ENCODE results near the gene PHLPP1. TPM values are rescaled to one million over a fixed set of nuclear protein-coding genes. Genes with fewer than 3 reads are reported as not detected.

PHLPP1 gene
- total RNA-seq, 4 donors from 2014 or later: 6.3 to 18.0 (median 10.4) TPM

- no peak for TF ChIP-seq CTCF (IDR thresholded peaks at IDR 0.05)
- ATAC-seq (ENCODE audit: low FRiP score) (no peak), DNase-seq (ENCODE audit: low spot score) (no peak)
Observed at GRCh38 chr18:62957885-62958472, 242.6 kb downstream of the PHLPP1 start.

DNA sequence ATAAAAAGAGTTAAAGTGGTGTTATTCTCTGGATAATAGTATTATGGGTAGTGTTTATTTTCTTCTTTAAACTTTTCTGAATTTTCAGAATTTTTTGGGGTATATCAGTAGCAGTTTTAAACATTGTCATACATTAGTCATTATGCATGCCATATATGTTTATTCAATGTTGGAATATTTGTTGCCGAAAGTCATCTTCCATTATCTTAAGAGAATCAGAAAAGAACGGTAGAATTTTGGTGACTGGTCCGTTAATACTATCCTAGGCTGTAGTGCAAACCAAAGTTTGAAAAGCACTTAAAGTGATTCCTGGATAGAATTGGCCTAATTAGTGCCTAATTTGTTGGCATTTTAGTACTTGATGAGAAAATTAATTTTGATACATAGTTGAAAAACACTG lies 244.1 kb downstream of the PHLPP1 start:
- ATAC-seq (ENCODE audit: low FRiP score) (no peak), DNase-seq (ENCODE audit: low spot score) (no peak)
- TF ChIP-seq CTCF (IDR thresholded peaks at IDR 0.05): no peak

DNA sequence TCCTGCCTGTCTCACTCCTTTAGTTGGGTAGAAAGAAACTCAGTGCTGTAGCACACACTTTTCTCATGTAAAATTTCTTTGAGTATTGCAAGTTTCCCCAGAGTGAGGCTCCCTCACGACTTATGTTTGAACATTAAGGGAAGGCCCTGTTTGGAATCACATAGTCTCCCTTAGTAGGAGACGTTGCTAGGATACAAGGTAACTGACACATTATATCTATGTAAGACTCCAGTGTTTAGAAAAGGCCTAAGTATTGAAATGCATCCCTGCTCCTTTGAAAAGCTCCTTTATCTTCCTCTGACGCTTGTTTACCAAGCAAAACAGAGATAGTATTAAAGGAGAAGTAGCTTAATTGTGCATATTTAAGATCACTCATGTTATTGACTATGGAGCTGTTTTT lies 248.2 kb downstream of the PHLPP1 start:
- no peak for DNase-seq (ENCODE audit: low spot score)
- no peak for TF ChIP-seq CTCF (IDR thresholded peaks at IDR 0.05)
- no peak for ATAC-seq (ENCODE audit: low FRiP score)

GRCh38 chr18:62964432-62964831 lies 249.1 kb downstream of the PHLPP1 start:
- ATAC-seq (ENCODE audit: low FRiP score) (no peak), DNase-seq (ENCODE audit: low spot score) (no peak)
- no peak for TF ChIP-seq CTCF (IDR thresholded peaks at IDR 0.05)

- ATAC-seq (ENCODE audit: low FRiP score): no peak
- no peak for DNase-seq (ENCODE audit: low spot score)
- TF ChIP-seq CTCF (IDR thresholded peaks at IDR 0.05): no peak
Observed at GRCh38 chr18:62967089-62967488, 251.7 kb downstream of the PHLPP1 start.

DNA sequence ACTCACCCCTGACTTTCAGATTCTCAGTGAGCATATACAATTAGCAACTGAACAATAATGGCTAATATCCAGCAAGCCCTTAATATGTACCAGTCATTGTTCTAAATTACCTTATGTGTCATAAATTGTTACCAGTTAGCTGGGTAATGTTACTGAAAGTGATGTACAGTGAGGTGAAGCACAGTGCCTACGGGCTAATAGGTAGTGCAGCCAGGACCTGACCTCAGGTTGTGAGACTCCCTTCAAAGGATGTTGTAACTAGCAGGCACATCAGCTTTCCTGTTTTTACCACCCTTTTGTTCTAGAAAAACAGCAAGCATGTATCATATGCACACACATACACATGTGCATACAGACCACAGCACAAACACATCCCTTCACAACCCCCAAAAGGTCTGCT lies 258.3 kb downstream of the PHLPP1 start:
- no peak for DNase-seq (ENCODE audit: low spot score)
- no peak for ATAC-seq (ENCODE audit: low FRiP score)

More for the DNA sequence above, 258.3 kb downstream of the PHLPP1 start:
- no peak for TF ChIP-seq CTCF (IDR thresholded peaks at IDR 0.05)
